ENCODE data around the gene ZER1.

ZER1 gene

GRCh38 chr9:128689293-128689774, 82.4 kb downstream of the ZER1 start:
- FAIRE-seq, result no peak

- FAIRE-seq, result no peak
Measured at GRCh38 chr9:128688501-128689292, 83.0 kb downstream of the ZER1 start, which contains the start of gene SET. TSS of gene SET (plus strand) at chr9:128689222. CDS start at chr9:128689583, 361 bp downstream.

DNA sequence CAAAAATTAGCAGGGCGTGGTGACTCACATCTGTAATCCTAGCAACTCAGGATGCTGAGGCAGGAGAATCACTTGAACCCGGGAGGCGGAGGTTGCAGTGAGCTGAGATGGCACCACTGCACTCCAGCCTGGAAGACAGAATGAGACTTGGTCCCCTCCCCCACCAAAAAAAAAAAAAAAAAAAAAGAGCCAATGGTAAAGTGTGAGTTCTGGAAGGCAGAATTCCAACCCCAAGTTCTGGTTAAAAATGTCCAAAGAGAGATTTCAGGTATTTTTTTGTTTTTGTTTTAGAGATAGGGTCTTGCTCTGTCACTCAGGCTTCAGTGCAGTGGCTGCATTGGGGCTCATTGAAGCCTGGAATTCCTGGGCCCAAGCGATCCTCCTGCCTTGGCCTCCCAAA, 84.3 kb downstream of the ZER1 start:
- FAIRE-seq, result no peak

DNA sequence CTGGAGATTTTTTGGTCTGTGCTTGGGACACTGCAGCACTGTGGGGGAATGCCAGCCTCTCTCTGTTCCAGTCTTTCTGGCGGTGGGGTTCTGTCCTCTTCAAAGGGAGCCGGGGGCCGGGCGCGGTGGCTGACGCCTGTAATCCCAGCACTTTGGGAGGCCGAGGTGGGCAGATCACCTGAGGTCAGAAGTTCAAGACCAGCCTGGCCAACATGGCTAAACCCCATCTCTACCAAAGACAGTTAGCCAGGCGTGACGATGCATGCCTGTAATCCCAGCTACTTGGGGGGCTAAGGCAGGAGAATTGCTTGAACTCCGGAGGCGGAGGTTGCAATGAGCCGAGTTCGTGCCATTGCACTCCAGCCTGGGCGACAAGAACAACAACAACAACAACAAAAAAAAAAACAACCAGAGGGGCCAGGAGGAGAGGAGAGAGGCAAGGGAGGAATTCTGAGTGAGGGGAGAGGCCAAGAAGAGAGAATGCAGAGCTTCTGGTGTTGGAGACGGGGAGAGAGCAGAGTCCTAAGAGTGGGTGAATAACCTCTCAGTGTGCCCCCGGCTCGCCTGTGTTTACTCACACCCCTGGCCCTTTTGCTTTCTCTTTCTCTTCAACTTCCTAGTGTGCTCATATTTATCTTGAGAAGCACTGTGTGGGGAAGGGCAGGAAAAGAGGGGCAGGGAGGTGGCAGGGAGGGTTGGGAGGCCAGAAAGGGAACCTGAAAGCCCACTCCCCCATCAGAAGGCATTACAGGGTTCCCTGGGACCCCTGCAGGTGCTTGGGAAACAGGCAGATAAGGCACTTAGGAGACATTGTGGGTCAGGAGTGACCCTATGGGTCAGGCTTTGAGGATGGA, 85.9 kb downstream of the ZER1 start:
- no peak for FAIRE-seq

- FAIRE-seq, result no peak
Measured at GRCh38 chr9:128684325-128685199, 87.2 kb downstream of the ZER1 start.

DNA sequence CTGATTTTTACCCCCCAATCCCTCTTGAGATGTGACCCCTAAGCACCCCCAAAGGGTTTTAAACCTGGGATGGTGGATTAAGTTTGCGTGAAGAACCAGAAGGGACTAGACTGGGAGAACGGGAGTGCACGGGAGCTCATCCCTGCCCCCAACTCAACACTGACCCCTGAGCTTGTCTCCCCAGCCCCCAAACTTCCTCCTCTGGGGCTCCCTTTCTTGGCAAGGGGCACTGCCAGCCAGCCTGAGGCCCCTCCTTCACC, 87.7 kb downstream of the ZER1 start:
- no peak for FAIRE-seq

DNA sequence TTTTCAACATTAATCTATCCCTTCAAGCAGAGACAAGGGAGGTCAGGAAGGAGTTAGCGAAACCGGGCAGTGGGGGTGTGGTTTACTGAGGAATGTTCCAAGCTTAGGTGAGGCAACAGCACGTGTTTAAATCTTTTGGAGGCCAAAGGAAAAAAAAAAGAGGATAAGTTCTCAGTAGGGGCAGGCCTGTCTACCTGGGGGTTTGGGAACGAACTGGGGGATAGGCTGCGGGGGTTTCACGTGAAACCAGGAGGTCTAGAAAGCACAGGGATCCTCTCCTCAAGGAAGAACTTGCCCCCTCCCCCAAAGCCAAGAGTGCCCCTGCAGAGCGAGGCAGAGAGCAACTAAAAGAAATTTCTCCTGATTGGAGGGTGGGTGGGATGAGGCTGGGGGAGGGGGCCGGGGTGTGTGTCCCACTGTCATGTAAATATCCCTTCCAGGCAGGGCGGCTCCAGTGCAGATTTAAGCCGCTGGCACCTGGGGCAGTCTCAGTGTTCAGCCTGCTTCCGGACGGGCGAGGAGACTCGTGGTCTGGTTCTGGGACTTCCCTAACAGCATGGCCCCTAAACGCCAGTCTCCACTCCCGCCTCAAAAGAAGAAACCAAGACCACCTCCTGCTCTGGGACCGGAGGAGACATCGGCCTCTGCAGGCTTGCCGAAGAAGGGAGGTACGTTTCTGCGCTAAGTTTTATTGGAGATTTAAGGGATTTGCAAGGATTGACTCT, 88.2 kb downstream of the ZER1 start:
- no peak for FAIRE-seq

Measured in islet of Langerhans (tissue), 1 donor.